GM23338 (cell line): ENCODE results near the gene XPR1. TPM values are rescaled to one million over a fixed set of nuclear protein-coding genes. Genes with fewer than 3 reads are reported as not detected.

ENCODE experiments used
- ATAC-seq: fragments of 200-7000 bp; cut with Tn5 transposase; 3 replicates; pipeline ENCODE4 v1.9.1; 2020
- DNase-seq: peaks from one replicate; pipeline ENCODE4 v3.0.0-alpha.2; 2015; ENCODE audit warnings: low spot score
- H2AFZ ChIP-seq: fragments of 200-600 bp; sonication (generic); 2 replicates; pipeline ENCODE4 v1.8.0; 2016; ENCODE audit warnings: antibody characterized with exemption, mild to moderate bottlenecking, moderate library complexity
- H3F3A ChIP-seq: fragments of 200-600 bp; sonication (generic); replicated peaks from 2 replicates; pipeline ENCODE4 v1.8.0; 2017; ENCODE audit warnings: antibody characterized with exemption, mixed run types, low read depth
- H3K27ac ChIP-seq: fragments of 200-600 bp; sonication (generic); 2 replicates; pipeline ENCODE4 v1.6.1; 2016; ENCODE audit warnings: low read depth
- H3K27me3 ChIP-seq: fragments of 200-600 bp; sonication (generic); 2 replicates; pipeline ENCODE4 v1.8.0; 2016; ENCODE audit warnings: mild to moderate bottlenecking, mixed run types, moderate library complexity; ENCODE audit not compliant: insufficient read depth
- H3K36me3 ChIP-seq: fragments of 200-600 bp; sonication (generic); 2 replicates; pipeline ENCODE4 v1.8.0; 2016; ENCODE audit warnings: mild to moderate bottlenecking; ENCODE audit not compliant: insufficient read depth
- H3K4me1 ChIP-seq: fragments of 200-600 bp; sonication (generic); 2 replicates; pipeline ENCODE4 v1.8.0; 2016; ENCODE audit warnings: mild to moderate bottlenecking, moderate library complexity; ENCODE audit not compliant: insufficient read depth
- H3K4me2 ChIP-seq: fragments of 200-600 bp; sonication (generic); 2 replicates; pipeline ENCODE4 v1.7.1; 2017; ENCODE audit warnings: mixed run types
- H3K4me3 ChIP-seq: fragments of 200-600 bp; sonication (generic); 2 replicates; pipeline ENCODE4 v1.6.1; 2016; ENCODE audit warnings: mixed run types
- H3K79me2 ChIP-seq: fragments of 200-600 bp; sonication (generic); replicated peaks from 2 replicates; pipeline ENCODE4 v1.8.0; 2017; ENCODE audit warnings: mild to moderate bottlenecking; ENCODE audit not compliant: insufficient read depth
- H3K9me2 ChIP-seq: fragments of 200-600 bp; sonication (generic); 2 replicates; pipeline ENCODE4 v1.8.0; 2017; ENCODE audit not compliant: insufficient read depth
- H4K20me1 ChIP-seq: fragments of 200-600 bp; sonication (generic); replicated peaks from 2 replicates; pipeline ENCODE4 v1.8.0; 2017; ENCODE audit warnings: mild to moderate bottlenecking; ENCODE audit not compliant: insufficient read depth
- H3K27ac Mint-ChIP-seq: 2 replicates; pipeline ENCODE4 v1.8.0; 2020; ENCODE audit warnings: inconsistent platforms, mild to moderate bottlenecking, moderate library complexity, mixed read lengths
- H3K27me3 Mint-ChIP-seq: 3 replicates; pipeline ENCODE4 v1.8.0; 2022; ENCODE audit warnings: low read depth, mild to moderate bottlenecking, moderate library complexity, mixed read lengths, inconsistent platforms; ENCODE audit not compliant: insufficient read depth, poor library complexity
- H3K36me3 Mint-ChIP-seq: 3 replicates; pipeline ENCODE4 v1.8.0; 2021; ENCODE audit warnings: low read depth, mild to moderate bottlenecking, inconsistent platforms, moderate library complexity, mixed read lengths
- H3K4me1 Mint-ChIP-seq: 3 replicates; pipeline ENCODE4 v1.8.0; 2020; ENCODE audit warnings: mild to moderate bottlenecking, inconsistent platforms, mixed read lengths
- H3K4me3 Mint-ChIP-seq: 3 replicates; pipeline ENCODE4 v1.8.0; 2021; ENCODE audit warnings: moderate library complexity, mild to moderate bottlenecking, inconsistent platforms, mixed read lengths
- H3K9me3 Mint-ChIP-seq: 3 replicates; pipeline ENCODE4 v1.8.0; 2020; ENCODE audit warnings: moderate library complexity, mild to moderate bottlenecking, inconsistent platforms, mixed read lengths
- CREB1 ChIP-seq: fragments of 250-450 bp; sonication (Bioruptor Pico); IDR thresholded peaks from 2 replicates; pipeline ENCODE4 v1.5.0; 2020; ENCODE audit warnings: low read depth, mild to moderate bottlenecking, moderate library complexity
- NANOG ChIP-seq: IDR thresholded peaks from 2 replicates; pipeline ENCODE4 v1.6.1; 2016; ENCODE audit warnings: antibody characterized with exemption, borderline replicate concordance
- POLR2AphosphoS5 ChIP-seq: IDR thresholded peaks from 2 replicates; pipeline ENCODE4 v1.6.1; 2016; ENCODE audit warnings: antibody characterized with exemption, low read depth
- ZNF114 ChIP-seq: fragments of 250-450 bp; sonication (Bioruptor Pico); IDR thresholded peaks from 2 replicates; pipeline ENCODE4 v1.5.0; 2020; ENCODE audit warnings: mild to moderate bottlenecking, moderate library complexity
- polyA plus RNA-seq: library from polyadenylated mRNA; unstranded; fragments of >200 nt; fragmentation: Nextera tagmentation; extraction: Ambion mirVana; gene quantifications from 2 replicates; pipeline ENCODE4 v1.2.1, GENCODE V29; 2016
- total RNA-seq: library from RNA; depleted of rRNA; stranded (reverse); fragments of >200 nt; shearing (Covaris generic); gene quantifications from 2 replicates; pipeline ENCODE4 v1.2.3, GENCODE V29; 2014
- TF ChIP-seq, protein P1 (sequence below): fragments of 250-450 bp; sonication (Bioruptor Pico); IDR thresholded peaks from 2 replicates; pipeline ENCODE4 v1.5.0; 2020; ENCODE audit warnings: mild to moderate bottlenecking, moderate library complexity
- TF ChIP-seq, protein P2 (sequence below), 2 experiments: fragments of 200-600 bp in 1 of 2; sonication (generic) in 1 of 2; conservative IDR thresholded peaks; 2 replicates each; pipeline versions ENCODE4 v1.5.1 to v1.6.1; 2016 to 2017; ENCODE audit warnings: antibody characterized with exemption in 2 of 2, low read depth in 2 of 2, mild to moderate bottlenecking in 2 of 2, moderate library complexity in 1 of 2

XPR1 gene
- total and polyA plus RNA-seq, 2 experiments from 2014 or later: 9.3 to 38.1 TPM

DNA sequence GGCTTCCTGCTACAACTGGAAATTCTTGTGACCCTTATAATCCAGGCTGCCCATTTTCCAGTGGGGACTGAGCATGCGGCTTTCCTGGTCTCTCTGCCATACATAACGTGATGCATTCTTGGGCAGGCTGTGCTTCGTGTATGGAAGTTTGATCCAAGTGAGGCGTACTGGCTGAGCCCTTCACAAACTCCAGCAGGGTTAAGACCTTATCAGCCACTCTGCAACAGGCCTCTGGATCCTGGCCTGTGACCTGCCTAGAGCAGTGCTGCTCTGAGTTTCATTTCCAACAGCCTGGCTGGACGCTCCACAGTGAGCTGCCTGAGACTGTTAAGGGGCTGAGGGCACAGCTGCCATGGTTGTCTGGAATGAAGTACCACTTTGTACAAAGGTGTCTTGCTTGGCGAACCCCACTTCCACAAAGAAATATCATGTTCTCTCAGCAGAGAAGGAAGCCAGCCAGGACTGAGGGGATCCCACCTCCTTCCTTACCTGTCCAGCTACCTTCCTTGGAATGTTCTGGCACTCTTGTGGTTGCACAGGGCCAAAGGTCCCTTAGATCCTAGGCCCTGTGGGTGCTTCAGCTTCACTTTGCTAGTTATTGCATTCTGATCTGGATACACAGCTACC lies 28.5 kb upstream of the XPR1 start (continued):
- TF ChIP-seq, protein P1, sequence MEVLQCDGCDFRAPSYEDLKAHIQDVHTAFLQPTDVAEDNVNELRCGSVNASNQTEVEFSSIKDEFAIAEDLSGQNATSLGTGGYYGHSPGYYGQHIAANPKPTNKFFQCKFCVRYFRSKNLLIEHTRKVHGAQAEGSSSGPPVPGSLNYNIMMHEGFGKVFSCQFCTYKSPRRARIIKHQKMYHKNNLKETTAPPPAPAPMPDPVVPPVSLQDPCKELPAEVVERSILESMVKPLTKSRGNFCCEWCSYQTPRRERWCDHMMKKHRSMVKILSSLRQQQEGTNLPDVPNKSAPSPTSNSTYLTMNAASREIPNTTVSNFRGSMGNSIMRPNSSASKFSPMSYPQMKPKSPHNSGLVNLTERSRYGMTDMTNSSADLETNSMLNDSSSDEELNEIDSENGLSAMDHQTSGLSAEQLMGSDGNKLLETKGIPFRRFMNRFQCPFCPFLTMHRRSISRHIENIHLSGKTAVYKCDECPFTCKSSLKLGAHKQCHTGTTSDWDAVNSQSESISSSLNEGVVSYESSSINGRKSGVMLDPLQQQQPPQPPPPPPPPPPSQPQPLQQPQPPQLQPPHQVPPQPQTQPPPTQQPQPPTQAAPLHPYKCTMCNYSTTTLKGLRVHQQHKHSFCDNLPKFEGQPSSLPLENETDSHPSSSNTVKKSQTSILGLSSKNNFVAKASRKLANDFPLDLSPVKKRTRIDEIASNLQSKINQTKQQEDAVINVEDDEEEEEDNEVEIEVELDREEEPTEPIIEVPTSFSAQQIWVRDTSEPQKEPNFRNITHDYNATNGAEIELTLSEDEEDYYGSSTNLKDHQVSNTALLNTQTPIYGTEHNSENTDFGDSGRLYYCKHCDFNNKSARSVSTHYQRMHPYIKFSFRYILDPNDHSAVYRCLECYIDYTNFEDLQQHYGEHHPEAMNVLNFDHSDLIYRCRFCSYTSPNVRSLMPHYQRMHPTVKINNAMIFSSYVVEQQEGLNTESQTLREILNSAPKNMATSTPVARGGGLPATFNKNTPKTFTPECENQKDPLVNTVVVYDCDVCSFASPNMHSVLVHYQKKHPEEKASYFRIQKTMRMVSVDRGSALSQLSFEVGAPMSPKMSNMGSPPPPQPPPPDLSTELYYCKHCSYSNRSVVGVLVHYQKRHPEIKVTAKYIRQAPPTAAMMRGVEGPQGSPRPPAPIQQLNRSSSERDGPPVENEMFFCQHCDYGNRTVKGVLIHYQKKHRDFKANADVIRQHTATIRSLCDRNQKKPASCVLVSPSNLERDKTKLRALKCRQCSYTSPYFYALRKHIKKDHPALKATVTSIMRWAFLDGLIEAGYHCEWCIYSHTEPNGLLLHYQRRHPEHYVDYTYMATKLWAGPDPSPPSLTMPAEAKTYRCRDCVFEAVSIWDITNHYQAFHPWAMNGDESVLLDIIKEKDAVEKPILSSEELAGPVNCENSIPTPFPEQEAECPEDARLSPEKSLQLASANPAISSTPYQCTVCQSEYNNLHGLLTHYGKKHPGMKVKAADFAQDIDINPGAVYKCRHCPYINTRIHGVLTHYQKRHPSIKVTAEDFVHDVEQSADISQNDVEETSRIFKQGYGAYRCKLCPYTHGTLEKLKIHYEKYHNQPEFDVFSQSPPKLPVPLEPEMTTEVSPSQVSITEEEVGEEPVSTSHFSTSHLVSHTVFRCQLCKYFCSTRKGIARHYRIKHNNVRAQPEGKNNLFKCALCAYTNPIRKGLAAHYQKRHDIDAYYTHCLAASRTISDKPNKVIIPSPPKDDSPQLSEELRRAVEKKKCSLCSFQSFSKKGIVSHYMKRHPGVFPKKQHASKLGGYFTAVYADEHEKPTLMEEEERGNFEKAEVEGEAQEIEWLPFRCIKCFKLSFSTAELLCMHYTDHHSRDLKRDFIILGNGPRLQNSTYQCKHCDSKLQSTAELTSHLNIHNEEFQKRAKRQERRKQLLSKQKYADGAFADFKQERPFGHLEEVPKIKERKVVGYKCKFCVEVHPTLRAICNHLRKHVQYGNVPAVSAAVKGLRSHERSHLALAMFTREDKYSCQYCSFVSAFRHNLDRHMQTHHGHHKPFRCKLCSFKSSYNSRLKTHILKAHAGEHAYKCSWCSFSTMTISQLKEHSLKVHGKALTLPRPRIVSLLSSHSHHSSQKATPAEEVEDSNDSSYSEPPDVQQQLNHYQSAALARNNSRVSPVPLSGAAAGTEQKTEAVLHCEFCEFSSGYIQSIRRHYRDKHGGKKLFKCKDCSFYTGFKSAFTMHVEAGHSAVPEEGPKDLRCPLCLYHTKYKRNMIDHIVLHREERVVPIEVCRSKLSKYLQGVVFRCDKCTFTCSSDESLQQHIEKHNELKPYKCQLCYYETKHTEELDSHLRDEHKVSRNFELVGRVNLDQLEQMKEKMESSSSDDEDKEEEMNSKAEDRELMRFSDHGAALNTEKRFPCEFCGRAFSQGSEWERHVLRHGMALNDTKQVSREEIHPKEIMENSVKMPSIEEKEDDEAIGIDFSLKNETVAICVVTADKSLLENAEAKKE (CRISPR knock-in tag): no peak

DNA sequence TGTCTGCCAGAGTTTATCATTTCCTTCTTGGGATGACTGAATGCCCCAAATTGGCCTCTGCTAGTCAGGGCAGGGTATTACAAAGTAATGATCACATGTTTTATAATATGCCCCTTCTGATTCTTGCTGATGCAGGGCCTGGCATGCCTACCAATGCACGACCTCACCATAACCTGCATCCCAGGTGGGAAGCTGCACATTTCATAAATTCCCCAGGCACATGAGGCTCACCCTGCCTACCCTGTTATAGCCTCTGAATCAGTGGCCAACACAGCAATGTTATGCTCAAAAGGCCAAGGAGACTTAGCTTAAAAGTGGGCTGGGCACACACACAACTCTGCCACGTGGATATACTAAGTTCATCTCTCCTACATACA lies 28.0 kb upstream of the XPR1 start:
- H3F3A ChIP-seq: no peaks in the 10 kb centered on the region
- H3K27ac ChIP-seq: no peak overlapping the region
- H3K27me3 Mint-ChIP-seq: peaks cover 3% of the 10 kb centered on the region
- H3K79me2 ChIP-seq: no peaks in the 10 kb centered on the region
- TF ChIP-seq NANOG: no peak
- TF ChIP-seq CREB1 (CRISPR knock-in tag): no peak
- TF ChIP-seq, protein P1 (CRISPR knock-in tag): no peak
- TF ChIP-seq ZNF114: no peak
- TF ChIP-seq, protein P2, sequence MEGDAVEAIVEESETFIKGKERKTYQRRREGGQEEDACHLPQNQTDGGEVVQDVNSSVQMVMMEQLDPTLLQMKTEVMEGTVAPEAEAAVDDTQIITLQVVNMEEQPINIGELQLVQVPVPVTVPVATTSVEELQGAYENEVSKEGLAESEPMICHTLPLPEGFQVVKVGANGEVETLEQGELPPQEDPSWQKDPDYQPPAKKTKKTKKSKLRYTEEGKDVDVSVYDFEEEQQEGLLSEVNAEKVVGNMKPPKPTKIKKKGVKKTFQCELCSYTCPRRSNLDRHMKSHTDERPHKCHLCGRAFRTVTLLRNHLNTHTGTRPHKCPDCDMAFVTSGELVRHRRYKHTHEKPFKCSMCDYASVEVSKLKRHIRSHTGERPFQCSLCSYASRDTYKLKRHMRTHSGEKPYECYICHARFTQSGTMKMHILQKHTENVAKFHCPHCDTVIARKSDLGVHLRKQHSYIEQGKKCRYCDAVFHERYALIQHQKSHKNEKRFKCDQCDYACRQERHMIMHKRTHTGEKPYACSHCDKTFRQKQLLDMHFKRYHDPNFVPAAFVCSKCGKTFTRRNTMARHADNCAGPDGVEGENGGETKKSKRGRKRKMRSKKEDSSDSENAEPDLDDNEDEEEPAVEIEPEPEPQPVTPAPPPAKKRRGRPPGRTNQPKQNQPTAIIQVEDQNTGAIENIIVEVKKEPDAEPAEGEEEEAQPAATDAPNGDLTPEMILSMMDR (conservative IDR thresholded peaks at IDR 0.05; ENCODE audit: low read depth in 2 of 2): no peak
- TF ChIP-seq POLR2AphosphoS5: no peak
- H3K9me3 Mint-ChIP-seq: no peaks in the 10 kb centered on the region
- H3K4me3 Mint-ChIP-seq: no peak overlapping the region
- H3K4me2 ChIP-seq: no peak overlapping the region
- no peak overlapping the region for H2AFZ ChIP-seq
- H3K27ac Mint-ChIP-seq: no peak overlapping the region
- no peaks in the 10 kb centered on the region for H4K20me1 ChIP-seq
- peaks cover 3% of the 10 kb centered on the region; the same call in 1 of the 3 replicates for H3K4me1 Mint-ChIP-seq
- no peaks in the 10 kb centered on the region for H3K36me3 ChIP-seq
- no peak for ATAC-seq
- H3K4me3 ChIP-seq: no peak overlapping the region
- no peaks in the 10 kb centered on the region for H3K4me1 ChIP-seq
- no peaks in the 10 kb centered on the region for H3K36me3 Mint-ChIP-seq
- H3K9me2 ChIP-seq: no peaks in the 10 kb centered on the region; the same call in 1 of the 2 replicates
- no peak for DNase-seq
- H3K27me3 ChIP-seq: no peaks in the 10 kb centered on the region
